ENCODE results near the gene ITK.
"Not testable (repeated sequence)": the region's sequence is repeated elsewhere in the genome, so short reads cannot be mapped to it uniquely, and the experiment has no call there.

ITK gene

GRCh38 chr5:157201857-157202256, 21.2 kb downstream of the ITK start:
- no peak overlapping the region for H3K4me3 ChIP-seq (ENCODE audit: low read length)
- H3K27ac ChIP-seq (ENCODE audit: low read depth, low read length), result no peak overlapping the region
- no peak overlapping the region for H3K9ac ChIP-seq (ENCODE audit: low read length)
- no peaks in the 10 kb centered on the region for H3K4me1 ChIP-seq (ENCODE audit: control insufficient read depth, insufficient read depth, low read length)
- no peaks in the 10 kb centered on the region for H3K27me3 ChIP-seq (ENCODE audit: control insufficient read depth, insufficient read depth, low read length)
- H3K36me3 ChIP-seq (ENCODE audit: control insufficient read depth, insufficient read depth, low read length), result no peaks in the 10 kb centered on the region

- H3K27ac ChIP-seq (ENCODE audit: low read depth, low read length), result no peak overlapping the region
These were observed 22.8 kb downstream of the ITK start for GRCh38 chr5:157203417-157203816.

GRCh38 chr5:157204765-157205164, 24.1 kb downstream of the ITK start:
- no peaks in the 10 kb centered on the region for H3K27me3 ChIP-seq (ENCODE audit: control insufficient read depth, insufficient read depth, low read length)
- H3K4me3 ChIP-seq (ENCODE audit: low read length), result no peak overlapping the region
- H3K27ac ChIP-seq (ENCODE audit: low read depth, low read length), result no peak overlapping the region
- no peak overlapping the region for H3K9ac ChIP-seq (ENCODE audit: low read length)
- H3K4me1 ChIP-seq (ENCODE audit: control insufficient read depth, insufficient read depth, low read length), result no peaks in the 10 kb centered on the region
- no peaks in the 10 kb centered on the region for H3K36me3 ChIP-seq (ENCODE audit: control insufficient read depth, insufficient read depth, low read length)

More at GRCh38 chr5:157203417-157203816, 22.8 kb downstream of the ITK start:
- Histone ChIP-seq H3K27me3 (ENCODE audit: control insufficient read depth, insufficient read depth, low read length) (no peaks in the 10 kb centered on the region), H3K9ac (ENCODE audit: low read length) (no peak overlapping the region), H3K4me3 (ENCODE audit: low read length) (no peak overlapping the region), H3K36me3 (ENCODE audit: control insufficient read depth, insufficient read depth, low read length) (no peaks in the 10 kb centered on the region), H3K4me1 (ENCODE audit: control insufficient read depth, insufficient read depth, low read length) (no peaks in the 10 kb centered on the region)

GRCh38 chr5:157205708-157206107, 25.1 kb downstream of the ITK start:
- Histone ChIP-seq H3K27ac (ENCODE audit: low read depth, low read length) (no peak overlapping the region), H3K4me1 (ENCODE audit: control insufficient read depth, insufficient read depth, low read length) (no peaks in the 10 kb centered on the region), H3K36me3 (ENCODE audit: control insufficient read depth, insufficient read depth, low read length) (no peaks in the 10 kb centered on the region), H3K9ac (ENCODE audit: low read length) (no peak overlapping the region), H3K27me3 (ENCODE audit: control insufficient read depth, insufficient read depth, low read length) (no peaks in the 10 kb centered on the region), H3K4me3 (ENCODE audit: low read length) (no peak overlapping the region)

GRCh38 chr5:157210652-157211051, 30.0 kb downstream of the ITK start:
- H3K4me3 ChIP-seq (ENCODE audit: low read length); H3K4me1 ChIP-seq (ENCODE audit: control insufficient read depth, insufficient read depth, low read length); H3K36me3 ChIP-seq (ENCODE audit: control insufficient read depth, insufficient read depth, low read length); H3K9ac ChIP-seq (ENCODE audit: low read length); H3K27ac ChIP-seq (ENCODE audit: low read depth, low read length); H3K27me3 ChIP-seq (ENCODE audit: control insufficient read depth, insufficient read depth, low read length): not testable (repeated sequence)

GRCh38 chr5:157212307-157212706, 31.7 kb downstream of the ITK start:
- no peaks in the 10 kb centered on the region for H3K36me3 ChIP-seq (ENCODE audit: control insufficient read depth, insufficient read depth, low read length)
- H3K9ac ChIP-seq (ENCODE audit: low read length), result no peak overlapping the region
- H3K4me3 ChIP-seq (ENCODE audit: low read length), result no peak overlapping the region
- H3K27ac ChIP-seq (ENCODE audit: low read depth, low read length), result no peak overlapping the region
- H3K27me3 ChIP-seq (ENCODE audit: control insufficient read depth, insufficient read depth, low read length), result no peaks in the 10 kb centered on the region
- no peaks in the 10 kb centered on the region for H3K4me1 ChIP-seq (ENCODE audit: control insufficient read depth, insufficient read depth, low read length)

GRCh38 chr5:157213527-157214243, 33.0 kb downstream of the ITK start:
- Histone ChIP-seq H3K36me3 (ENCODE audit: control insufficient read depth, insufficient read depth, low read length) (no peaks in the 10 kb centered on the region), H3K27ac (ENCODE audit: low read depth, low read length) (no peak overlapping the region), H3K27me3 (ENCODE audit: control insufficient read depth, insufficient read depth, low read length) (no peaks in the 10 kb centered on the region), H3K4me1 (ENCODE audit: control insufficient read depth, insufficient read depth, low read length) (no peaks in the 10 kb centered on the region), H3K9ac (ENCODE audit: low read length) (no peak overlapping the region), H3K4me3 (ENCODE audit: low read length) (no peak overlapping the region)

- Histone ChIP-seq H3K27me3 (ENCODE audit: control insufficient read depth, insufficient read depth, low read length) (no peaks in the 10 kb centered on the region), H3K27ac (ENCODE audit: low read depth, low read length) (no peak overlapping the region), H3K36me3 (ENCODE audit: control insufficient read depth, insufficient read depth, low read length) (no peaks in the 10 kb centered on the region), H3K4me1 (ENCODE audit: control insufficient read depth, insufficient read depth, low read length) (no peaks in the 10 kb centered on the region), H3K9ac (ENCODE audit: low read length) (no peak overlapping the region), H3K4me3 (ENCODE audit: low read length) (no peak overlapping the region)
These were observed 33.8 kb downstream of the ITK start for GRCh38 chr5:157214415-157214814.

- H3K4me1 ChIP-seq (ENCODE audit: control insufficient read depth, insufficient read depth, low read length), result no peaks in the 10 kb centered on the region
- H3K27me3 ChIP-seq (ENCODE audit: control insufficient read depth, insufficient read depth, low read length), result no peaks in the 10 kb centered on the region
These were observed 34.3 kb downstream of the ITK start for GRCh38 chr5:157214861-157215513.

GRCh38 chr5:157215514-157216167, 35.0 kb downstream of the ITK start:
- Histone ChIP-seq H3K27me3 (ENCODE audit: control insufficient read depth, insufficient read depth, low read length) (no peaks in the 10 kb centered on the region), H3K27ac (ENCODE audit: low read depth, low read length) (no peak overlapping the region), H3K36me3 (ENCODE audit: control insufficient read depth, insufficient read depth, low read length) (no peaks in the 10 kb centered on the region), H3K9ac (ENCODE audit: low read length) (no peak overlapping the region), H3K4me3 (ENCODE audit: low read length) (no peak overlapping the region), H3K4me1 (ENCODE audit: control insufficient read depth, insufficient read depth, low read length) (no peaks in the 10 kb centered on the region)

More at GRCh38 chr5:157214861-157215513, 34.3 kb downstream of the ITK start:
- H3K27ac ChIP-seq (ENCODE audit: low read depth, low read length), result no peak overlapping the region
- no peak overlapping the region for H3K9ac ChIP-seq (ENCODE audit: low read length)
- no peak overlapping the region for H3K4me3 ChIP-seq (ENCODE audit: low read length)
- no peaks in the 10 kb centered on the region for H3K36me3 ChIP-seq (ENCODE audit: control insufficient read depth, insufficient read depth, low read length)

GRCh38 chr5:157216391-157217142, 35.9 kb downstream of the ITK start:
- no peak overlapping the region for H3K9ac ChIP-seq (ENCODE audit: low read length)
- no peak overlapping the region for H3K4me3 ChIP-seq (ENCODE audit: low read length)
- H3K36me3 ChIP-seq (ENCODE audit: control insufficient read depth, insufficient read depth, low read length), result no peaks in the 10 kb centered on the region
- no peaks in the 10 kb centered on the region for H3K4me1 ChIP-seq (ENCODE audit: control insufficient read depth, insufficient read depth, low read length)
- H3K27me3 ChIP-seq (ENCODE audit: control insufficient read depth, insufficient read depth, low read length), result no peaks in the 10 kb centered on the region
- H3K27ac ChIP-seq (ENCODE audit: low read depth, low read length), result no peak overlapping the region

- Histone ChIP-seq H3K36me3 (ENCODE audit: control insufficient read depth, insufficient read depth, low read length) (no peaks in the 10 kb centered on the region), H3K4me1 (ENCODE audit: control insufficient read depth, insufficient read depth, low read length) (no peaks in the 10 kb centered on the region), H3K9ac (ENCODE audit: low read length) (no peak overlapping the region), H3K27me3 (ENCODE audit: control insufficient read depth, insufficient read depth, low read length) (no peaks in the 10 kb centered on the region), H3K4me3 (ENCODE audit: low read length) (no peak overlapping the region), H3K27ac (ENCODE audit: low read depth, low read length) (no peak overlapping the region)
These were observed 36.8 kb downstream of the ITK start for GRCh38 chr5:157217289-157218024.

All from rectal smooth muscle tissue (tissue), 1 donor.